HCEC 1CT (cell line): ENCODE data around the gene GABRB3.
"Not testable (repeated sequence)": the region's sequence is repeated elsewhere in the genome, so short reads cannot be mapped to it uniquely, and the experiment has no call there.

ENCODE experiments used
- DNase-seq: peaks from one replicate; pipeline ENCODE4 v3.0.0-alpha.2; 2017

Gene GABRB3

GRCh38 chr15:26731965-26732364, 40.9 kb downstream of the GABRB3 start:
- DNase-seq: no peak

GRCh38 chr15:26729581-26729980, 43.3 kb downstream of the GABRB3 start:
- no peak for DNase-seq

GRCh38 chr15:26729030-26729429, 43.8 kb downstream of the GABRB3 start:
- DNase-seq: no peak

- no peak for DNase-seq
Observed at GRCh38 chr15:26724381-26725150, 48.3 kb downstream of the GABRB3 start.

GRCh38 chr15:26722621-26723160, 50.2 kb downstream of the GABRB3 start:
- DNase-seq: no peak

- no peak for DNase-seq
Observed at GRCh38 chr15:26721232-26721967, 51.5 kb downstream of the GABRB3 start.

GRCh38 chr15:26720546-26720945, 52.3 kb downstream of the GABRB3 start:
- no peak for DNase-seq

GRCh38 chr15:26719866-26720265, 53.0 kb downstream of the GABRB3 start:
- DNase-seq: not testable (repeated sequence)

- DNase-seq: no peak
Observed at GRCh38 chr15:26716069-26716468, 56.8 kb downstream of the GABRB3 start.

- no peak for DNase-seq
Observed at GRCh38 chr15:26713498-26713897, 59.4 kb downstream of the GABRB3 start.

GRCh38 chr15:26712335-26712734, 60.5 kb downstream of the GABRB3 start:
- no peak for DNase-seq

GRCh38 chr15:26711445-26711844, 61.4 kb downstream of the GABRB3 start:
- DNase-seq: no peak

GRCh38 chr15:26702381-26702780, 70.5 kb downstream of the GABRB3 start:
- no peak for DNase-seq

GRCh38 chr15:26698555-26698954, 74.3 kb downstream of the GABRB3 start:
- no peak for DNase-seq

GRCh38 chr15:26697913-26698312, 75.0 kb downstream of the GABRB3 start:
- no peak for DNase-seq

GRCh38 chr15:26691249-26691648, 81.6 kb downstream of the GABRB3 start:
- no peak for DNase-seq

GRCh38 chr15:26690778-26691177, 82.1 kb downstream of the GABRB3 start:
- DNase-seq: no peak

- DNase-seq: no peak
Observed at GRCh38 chr15:26689462-26689861, 83.4 kb downstream of the GABRB3 start.

GRCh38 chr15:26686547-26687187, 86.2 kb downstream of the GABRB3 start:
- DNase-seq: no peak

- DNase-seq: no peak
Observed at GRCh38 chr15:26682598-26683164, 90.2 kb downstream of the GABRB3 start.

- no peak for DNase-seq
Observed at GRCh38 chr15:26679927-26680326, 92.9 kb downstream of the GABRB3 start.

GRCh38 chr15:26676115-26676514, 96.8 kb downstream of the GABRB3 start:
- DNase-seq: no peak

- no peak for DNase-seq
Observed at GRCh38 chr15:26674467-26674866, 98.4 kb downstream of the GABRB3 start.
